ENCODE results near the gene TTYH3. TPM values are rescaled to one million over a fixed set of nuclear protein-coding genes. Genes with fewer than 3 reads are reported as not detected.

The TTYH3 gene
- total and polyA plus RNA-seq, 2 of the 8 experiments (the other 6 are each of a cell fraction or from before 2014, with no cell fraction given), result 66.2 to 169 TPM

DNA sequence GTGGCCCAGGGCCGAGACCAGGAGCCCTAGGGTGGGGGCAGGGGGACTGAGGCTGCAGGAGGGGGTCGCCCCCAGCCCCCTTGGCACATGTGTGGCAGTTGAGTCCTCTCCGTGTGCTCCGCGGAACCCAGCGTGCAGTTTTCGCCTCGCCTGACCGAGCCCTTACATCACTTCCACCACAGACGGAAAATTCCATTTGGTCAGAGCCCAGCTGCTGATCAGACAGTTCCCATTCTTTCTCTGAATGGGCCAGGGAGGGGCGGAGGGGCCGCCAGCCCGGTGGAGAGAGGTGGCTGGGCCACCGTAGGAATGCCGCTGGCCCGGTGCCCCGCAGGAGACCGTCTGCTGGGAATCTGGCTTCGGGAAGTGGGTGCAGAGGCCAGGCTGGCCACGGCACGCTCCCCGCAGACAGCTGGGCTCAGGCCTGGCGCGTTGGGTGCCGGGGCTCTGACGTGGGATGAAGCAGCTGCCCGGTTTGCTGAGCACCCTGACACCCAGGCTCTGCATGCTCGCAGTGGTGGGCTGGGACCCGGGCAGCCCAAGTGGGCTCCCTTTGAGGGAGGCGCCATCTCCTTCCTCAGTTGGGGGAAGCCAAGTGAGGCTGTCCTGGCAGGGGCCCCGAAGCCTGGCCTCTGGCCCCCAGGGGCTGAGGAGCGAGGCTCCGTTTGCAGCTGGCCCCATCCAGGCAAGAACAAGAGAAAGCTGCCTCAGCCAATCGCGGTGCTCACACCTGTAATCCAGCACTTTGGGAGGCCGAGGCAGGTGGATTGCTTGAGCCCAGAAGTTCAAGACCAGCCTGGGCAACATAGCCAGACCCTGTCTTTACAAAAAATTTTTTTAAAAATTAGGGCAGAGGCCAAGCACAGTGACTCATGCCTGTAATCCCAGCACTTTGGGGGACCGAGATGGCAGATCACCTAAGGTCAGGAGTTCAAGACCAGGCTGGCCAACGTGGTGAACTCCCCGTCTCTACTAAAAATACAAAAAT lies 9.9 kb downstream of the TTYH3 start (continued):
- TF ChIP-seq PHF8 (conservative IDR thresholded peaks at IDR 0.05; ENCODE audit: low read depth, low read length), result no peak
- no peak for TF ChIP-seq CHD1 (IDR thresholded peaks at IDR 0.05; ENCODE audit: low read depth, low read length)
- TF ChIP-seq JUND (IDR thresholded peaks at IDR 0.05; ENCODE audit: low read length), result 0 out of 2 replicates have a peak, but pooled peaks have one; percentile 19
- peak; percentile 73 for TF ChIP-seq CREB1 (IDR thresholded peaks at IDR 0.05)
- TF ChIP-seq CBX8 (IDR thresholded peaks at IDR 0.05; ENCODE audit: borderline replicate concordance, low read depth, low read length), result no peak
- TF ChIP-seq POU5F1 (IDR thresholded peaks at IDR 0.05; ENCODE audit: low read depth, low read length), result no peak
- TF ChIP-seq EZH2 (IDR thresholded peaks at IDR 0.05; ENCODE audit: low read depth, low read length, severe bottlenecking), result no peak
- TF ChIP-seq NRF1 (IDR thresholded peaks at IDR 0.05; ENCODE audit: low read depth, low read length), result no peak

Data from H1 (cell line).